ENCODE measurements around the gene NF1.

Gene NF1

DNA sequence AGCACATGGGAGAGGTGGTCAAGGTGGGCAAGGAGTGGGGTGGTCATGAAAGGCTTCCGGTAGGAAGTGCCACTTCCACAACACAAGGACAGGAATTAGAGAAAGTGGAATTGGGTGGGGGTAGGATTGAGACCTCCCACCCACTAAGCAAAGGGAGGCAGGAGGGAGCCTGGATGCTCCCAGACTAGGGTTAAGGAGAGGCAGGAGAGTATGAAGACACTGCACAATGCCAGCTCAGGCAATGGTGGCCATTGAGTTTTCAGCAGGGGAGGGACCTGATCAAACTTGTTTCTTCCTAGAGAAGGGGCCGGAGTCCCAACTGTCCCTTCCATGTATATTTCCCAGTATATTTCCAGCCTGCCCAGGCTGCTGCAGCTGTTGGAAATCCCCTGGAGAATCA, 293.6 kb downstream of the NF1 start:
- Histone ChIP-seq H3K4me1 (ENCODE audit: control extremely low read depth in 1 of 4, control insufficient read depth in 4 of 4, insufficient read depth in 4 of 4, low read length in 3 of 4) (peaks cover 0 to 15% (median 12%) of the 10 kb centered on the region in 4 experiments), H3K9me3 (ENCODE audit: control extremely low read depth in 1 of 5, control insufficient read depth in 4 of 5, insufficient read depth in 2 of 5, low read depth in 1 of 5, low read length in 4 of 5) (no peaks in the 10 kb centered on the region), H3K27me3 (replicated peaks in 2 of 5; ENCODE audit: control insufficient read depth in 4 of 5, insufficient read depth in 5 of 5, low read length in 4 of 5) (peaks cover 0 to 37% (median 32%) of the 10 kb centered on the region in 5 experiments), H3K36me3 (ENCODE audit: control insufficient read depth in 4 of 4, insufficient read depth in 4 of 4, low read length in 3 of 4) (no peaks in the 10 kb centered on the region), H3K4me3 (ENCODE audit: control insufficient read depth in 1 of 7, extremely low read depth in 1 of 7, insufficient read depth in 4 of 7, low read depth in 2 of 7, low read length in 6 of 7) (no peak overlapping the region), H3K27ac (ENCODE audit: insufficient read depth in 1 of 2, low read depth in 1 of 2, low read length in 2 of 2, poor library complexity in 1 of 2, severe bottlenecking in 2 of 2) (no peak overlapping the region)
- CTCF ChIA-PET = interaction anchor here (1.3 to 4.4 kb wide), 8 partner anchors 16 to 454 kb away, joined by 4 to 56 read pairs (median 6); no protein-coding TSS in a partner anchor
- no peak for DNase-seq
- 100% methylated on average over 2 of the region's 2 CpGs for WGBS (ENCODE audit: insufficient coverage)
- POLR2A ChIA-PET = no interaction called here

GRCh38 chr17:31388770-31389656, 294.2 kb downstream of the NF1 start:
- DNase-seq = peak; percentile 52 to 61 (median 57)
- WGBS (ENCODE audit: insufficient coverage) = 67% methylated on average over 18 of the region's 18 CpGs

DNA sequence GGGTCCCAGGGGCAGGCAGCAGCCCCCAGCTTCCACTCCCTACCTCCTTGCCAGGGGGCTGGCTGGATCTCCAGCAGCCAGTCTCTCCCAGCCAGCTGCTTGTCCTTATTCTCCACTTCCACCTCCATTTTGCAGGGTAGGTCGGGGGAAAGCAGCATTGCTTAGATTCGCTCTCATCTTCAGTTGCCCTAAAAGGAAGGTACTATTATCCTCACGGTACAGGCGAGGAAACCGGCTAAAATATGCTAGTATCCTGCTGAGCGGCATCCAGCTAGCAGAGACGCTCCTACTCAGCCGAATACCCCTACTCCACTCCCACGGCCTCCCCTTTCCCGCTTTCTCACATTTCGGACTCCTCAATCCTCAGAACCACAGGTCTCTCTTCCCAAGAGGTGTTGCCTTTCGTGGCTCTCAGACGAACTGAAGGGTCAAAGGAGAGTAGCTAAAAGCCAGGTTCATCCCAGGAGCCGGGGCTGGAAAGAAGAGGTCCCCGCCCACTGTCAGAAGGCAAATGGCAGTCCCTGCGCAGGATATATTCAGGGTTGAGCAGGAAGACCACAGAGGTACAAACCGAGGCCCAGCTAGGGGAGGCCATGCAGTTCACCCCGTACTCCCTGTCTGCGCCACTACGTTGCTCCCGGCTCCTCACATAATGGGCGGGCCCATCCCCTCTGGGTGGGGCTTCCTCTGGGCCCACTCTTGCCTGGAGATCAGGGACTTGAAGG, 295.0 kb downstream of the NF1 start:
- Histone ChIP-seq H3K4me3 (ENCODE audit: control insufficient read depth in 1 of 7, extremely low read depth in 1 of 7, insufficient read depth in 4 of 7, low read depth in 2 of 7, low read length in 6 of 7) (no peak overlapping the region), H3K4me1 (ENCODE audit: control extremely low read depth in 1 of 4, control insufficient read depth in 4 of 4, insufficient read depth in 4 of 4, low read length in 3 of 4) (peaks cover 0 to 15% (median 12%) of the 10 kb centered on the region in 4 experiments), H3K9me3 (ENCODE audit: control extremely low read depth in 1 of 5, control insufficient read depth in 4 of 5, insufficient read depth in 2 of 5, low read depth in 1 of 5, low read length in 4 of 5) (no peaks in the 10 kb centered on the region), H3K27me3 (replicated peaks in 2 of 5; ENCODE audit: control insufficient read depth in 4 of 5, insufficient read depth in 5 of 5, low read length in 4 of 5) (peaks cover 5 to 49% (median 43%) of the 10 kb centered on the region in 5 experiments), H3K27ac (ENCODE audit: insufficient read depth in 1 of 2, low read depth in 1 of 2, low read length in 2 of 2, poor library complexity in 1 of 2, severe bottlenecking in 2 of 2) (no peak overlapping the region), H3K36me3 (ENCODE audit: control insufficient read depth in 4 of 4, insufficient read depth in 4 of 4, low read length in 3 of 4) (no peaks in the 10 kb centered on the region)
- CTCF ChIA-PET = interaction anchor here (0.6 to 4.4 kb wide), 26 partner anchors 8 to 453 kb away, joined by 3 to 56 read pairs (median 4); no protein-coding TSS in a partner anchor
- 74% methylated on average over 18 of the region's 22 CpGs for WGBS (ENCODE audit: insufficient coverage)
- POLR2A ChIA-PET = no interaction called here
- DNase-seq = no peak

More at GRCh38 chr17:31388770-31389656, 294.2 kb downstream of the NF1 start:
- H3K27ac ChIP-seq (ENCODE audit: insufficient read depth in 1 of 2, low read depth in 1 of 2, low read length in 2 of 2, poor library complexity in 1 of 2, severe bottlenecking in 2 of 2) = no peak overlapping the region
- peaks cover 0 to 15% (median 12%) of the 10 kb centered on the region in 4 experiments for H3K4me1 ChIP-seq (ENCODE audit: control extremely low read depth in 1 of 4, control insufficient read depth in 4 of 4, insufficient read depth in 4 of 4, low read length in 3 of 4)
- CTCF ChIA-PET = interaction anchor here (0.6 to 4.4 kb wide), 24 partner anchors 9 to 454 kb away, joined by 3 to 56 read pairs (median 5); no protein-coding TSS in a partner anchor
- H3K36me3 ChIP-seq (ENCODE audit: control insufficient read depth in 4 of 4, insufficient read depth in 4 of 4, low read length in 3 of 4) = no peaks in the 10 kb centered on the region
- no peaks in the 10 kb centered on the region for H3K9me3 ChIP-seq (ENCODE audit: control extremely low read depth in 1 of 5, control insufficient read depth in 4 of 5, insufficient read depth in 2 of 5, low read depth in 1 of 5, low read length in 4 of 5)
- POLR2A ChIA-PET = no interaction called here
- H3K27me3 ChIP-seq (replicated peaks in 2 of 5; ENCODE audit: control insufficient read depth in 4 of 5, insufficient read depth in 5 of 5, low read length in 4 of 5) = peaks cover 3 to 44% (median 38%) of the 10 kb centered on the region in 5 experiments
- H3K4me3 ChIP-seq (ENCODE audit: control insufficient read depth in 1 of 7, extremely low read depth in 1 of 7, insufficient read depth in 4 of 7, low read depth in 2 of 7, low read length in 6 of 7) = no peak overlapping the region

DNA sequence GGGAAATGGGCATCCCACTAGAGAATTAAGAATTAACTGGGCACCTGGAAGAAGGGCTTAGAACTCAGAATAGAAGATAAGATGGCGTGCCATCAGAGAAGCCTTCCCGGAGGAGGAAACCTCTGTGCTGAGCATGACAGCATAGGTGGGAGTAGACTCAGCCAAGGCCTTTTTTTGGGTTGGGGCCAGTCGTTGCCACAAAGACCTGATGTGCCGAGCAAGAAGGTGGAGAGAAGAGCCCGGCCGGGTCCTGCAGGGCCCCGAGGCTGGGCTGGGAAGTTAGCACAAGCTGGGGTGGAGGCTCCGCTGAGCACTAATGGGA, 295.6 kb downstream of the NF1 start:
- Histone ChIP-seq H3K27me3 (replicated peaks in 2 of 5; ENCODE audit: control insufficient read depth in 4 of 5, insufficient read depth in 5 of 5, low read length in 4 of 5) (peaks cover 5 to 49% (median 43%) of the 10 kb centered on the region in 5 experiments), H3K27ac (ENCODE audit: insufficient read depth in 1 of 2, low read depth in 1 of 2, low read length in 2 of 2, poor library complexity in 1 of 2, severe bottlenecking in 2 of 2) (no peak overlapping the region), H3K4me3 (ENCODE audit: control insufficient read depth in 1 of 7, extremely low read depth in 1 of 7, insufficient read depth in 4 of 7, low read depth in 2 of 7, low read length in 6 of 7) (no peak overlapping the region), H3K9me3 (ENCODE audit: control extremely low read depth in 1 of 5, control insufficient read depth in 4 of 5, insufficient read depth in 2 of 5, low read depth in 1 of 5, low read length in 4 of 5) (no peaks in the 10 kb centered on the region), H3K4me1 (ENCODE audit: control extremely low read depth in 1 of 4, control insufficient read depth in 4 of 4, insufficient read depth in 4 of 4, low read length in 3 of 4) (peaks cover 0 to 15% (median 12%) of the 10 kb centered on the region in 4 experiments), H3K36me3 (ENCODE audit: control insufficient read depth in 4 of 4, insufficient read depth in 4 of 4, low read length in 3 of 4) (no peaks in the 10 kb centered on the region)
- CTCF ChIA-PET = interaction anchor here (0.6 to 4.4 kb wide), 14 partner anchors 8 to 241 kb away, joined by 3 to 56 read pairs (median 6); no protein-coding TSS in a partner anchor
- DNase-seq = no peak
- 92% methylated on average over 8 of the region's 8 CpGs for WGBS (ENCODE audit: insufficient coverage)
- POLR2A ChIA-PET = no interaction called here

- Histone ChIP-seq H3K27ac (ENCODE audit: insufficient read depth in 1 of 2, low read depth in 1 of 2, low read length in 2 of 2, poor library complexity in 1 of 2, severe bottlenecking in 2 of 2) (no peak overlapping the region), H3K9me3 (ENCODE audit: control extremely low read depth in 1 of 5, control insufficient read depth in 4 of 5, insufficient read depth in 2 of 5, low read depth in 1 of 5, low read length in 4 of 5) (no peaks in the 10 kb centered on the region), H3K36me3 (ENCODE audit: control insufficient read depth in 4 of 4, insufficient read depth in 4 of 4, low read length in 3 of 4) (no peaks in the 10 kb centered on the region), H3K4me1 (ENCODE audit: control extremely low read depth in 1 of 4, control insufficient read depth in 4 of 4, insufficient read depth in 4 of 4, low read length in 3 of 4) (peaks cover 0 to 15% (median 12%) of the 10 kb centered on the region in 4 experiments), H3K4me3 (ENCODE audit: control insufficient read depth in 1 of 7, extremely low read depth in 1 of 7, insufficient read depth in 4 of 7, low read depth in 2 of 7, low read length in 6 of 7) (peak overlapping the region in 6 of 7 experiments; percentile 34 to 70 (median 54)), H3K27me3 (replicated peaks in 2 of 5; ENCODE audit: control insufficient read depth in 4 of 5, insufficient read depth in 5 of 5, low read length in 4 of 5) (peaks cover 5 to 49% (median 43%) of the 10 kb centered on the region in 5 experiments)
- DNase-seq = no peak
- POLR2A ChIA-PET = no interaction called here
- CTCF ChIA-PET = interaction anchor here (1.0 to 4.4 kb wide), 7 partner anchors 11 to 132 kb away, joined by 3 to 56 read pairs (median 10); no protein-coding TSS in a partner anchor
- 11% methylated on average over 40 of the region's 56 CpGs for WGBS (ENCODE audit: insufficient coverage)
Observed at GRCh38 chr17:31390748-31391495, 296.1 kb downstream of the NF1 start.

DNA sequence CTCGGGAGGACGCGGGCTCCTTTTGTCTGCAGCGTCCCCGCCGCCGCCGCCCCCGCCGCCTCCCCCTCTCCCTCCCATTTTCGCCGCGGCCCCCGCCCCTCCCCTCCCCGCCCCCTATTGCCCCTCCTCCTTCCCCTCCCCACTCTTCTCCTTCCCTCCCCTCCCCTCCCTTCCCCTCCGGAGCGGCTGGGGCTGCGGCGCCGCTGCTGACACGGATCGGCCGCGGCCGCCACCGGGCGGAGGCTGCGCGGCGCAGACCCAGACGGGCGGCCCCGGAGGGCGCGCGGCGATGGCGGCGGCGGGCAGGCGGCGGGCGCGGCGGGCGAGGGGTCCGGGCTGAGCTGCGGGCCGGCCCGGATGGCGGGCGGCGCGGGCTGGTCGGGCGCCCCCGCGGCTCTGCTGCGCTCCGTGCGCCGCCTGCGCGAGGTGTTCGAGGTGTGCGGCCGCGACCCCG, 296.7 kb downstream of the NF1 start, which contains the start of gene RAB11FIP4:
Gene RAB11FIP4, plus strand, starts transcription at position 180 of the 454 bp plus-strand sequence. Its CDS starts 178 bp downstream, at position 358.
- peak within 1 kb of the TSS; percentile 11 to 70 (median 49) for H3K4me3 ChIP-seq (ENCODE audit: control insufficient read depth in 1 of 7, extremely low read depth in 1 of 7, insufficient read depth in 4 of 7, low read depth in 2 of 7, low read length in 6 of 7)
- no peaks in the 10 kb centered on the region for H3K9me3 ChIP-seq (ENCODE audit: control extremely low read depth in 1 of 5, control insufficient read depth in 4 of 5, insufficient read depth in 2 of 5, low read depth in 1 of 5, low read length in 4 of 5)
- CTCF ChIA-PET = interaction anchor here (1.1 to 4.4 kb wide), 4 partner anchors 14 to 132 kb away, joined by 3 to 56 read pairs (median 11); no protein-coding TSS in a partner anchor
- POLR2A ChIA-PET = no interaction called here
- peaks cover 5 to 49% (median 43%) of the 10 kb centered on the region in 5 experiments for H3K27me3 ChIP-seq (replicated peaks in 2 of 5; ENCODE audit: control insufficient read depth in 4 of 5, insufficient read depth in 5 of 5, low read length in 4 of 5)
- H3K36me3 ChIP-seq (ENCODE audit: control insufficient read depth in 4 of 4, insufficient read depth in 4 of 4, low read length in 3 of 4) = no peaks in the 10 kb centered on the region
- peak; percentile 23 to 55 (median 52) for DNase-seq
- peaks cover 0 to 13% (median 8%) of the 10 kb centered on the region in 4 experiments for H3K4me1 ChIP-seq (ENCODE audit: control extremely low read depth in 1 of 4, control insufficient read depth in 4 of 4, insufficient read depth in 4 of 4, low read length in 3 of 4)
- H3K27ac ChIP-seq (ENCODE audit: insufficient read depth in 1 of 2, low read depth in 1 of 2, low read length in 2 of 2, poor library complexity in 1 of 2, severe bottlenecking in 2 of 2) = no peak within 1 kb of the TSS
- WGBS (ENCODE audit: insufficient coverage) = 0% methylated on average over 25 of the region's 69 CpGs

Measured in common myeloid progenitor, CD34-positive (primary cell).